Measurements from ENCODE around the gene DCAF11. TPM values are rescaled to one million over a fixed set of nuclear protein-coding genes. Genes with fewer than 3 reads are reported as not detected.

Gene DCAF11
- total RNA-seq, 1 donor from 2014 or later: 84.3 TPM

GRCh38 chr14:24141097-24141880 is 26.7 kb downstream of the DCAF11 start, which contains the start of gene EMC9:
Gene EMC9, minus strand, starts transcription at chr14:24141591. Its CDS starts 287 bp downstream, at chr14:24141304.
- POLR2A ChIA-PET: interaction anchor here (0.7 to 9.4 kb wide), 24 partner anchors 9 to 149 kb away, joined by 3 to 239 read pairs (median 6); partner anchors contain the start of genes CHMP4A, DCAF11, IPO4 and IRF9

GRCh38 chr14:24143511-24143910 is 28.9 kb downstream of the DCAF11 start:
- Mint-ChIP-seq H3K36me3 (ENCODE audit: low read depth) (peaks cover 62% of the 10 kb centered on the region), H3K4me3 (no peak overlapping the region), H3K27ac (no peak overlapping the region), H3K9me3 (no peaks in the 10 kb centered on the region), H3K27me3 (no peaks in the 10 kb centered on the region), H3K4me1 (peaks cover 75% of the 10 kb centered on the region)
- no peak for TF ChIP-seq CTCF (IDR thresholded peaks at IDR 0.05)
- POLR2A ChIA-PET: interaction anchor here (0.8 to 2.2 kb wide), 4 partner anchors 18 to 53 kb away, joined by 4 to 8 read pairs (median 4); partner anchors contain the start of genes DCAF11, IRF9 and NRL
- DNase-seq (no peak), ATAC-seq (ENCODE audit: low read depth) (no peak)
- CTCF ChIA-PET: interaction anchor here (1.0 to 1.4 kb wide), 2 partner anchors 18 to 70 kb away, joined by 3 read pairs; partner anchors contain the start of genes CHMP4A and IRF9
- intact Hi-C loops (cut with micrococcal nuclease): no loop called here

More at GRCh38 chr14:24141097-24141880, 26.7 kb downstream of the DCAF11 start, which contains the start of gene EMC9:
- ATAC-seq (ENCODE audit: low read depth) (peak; percentile 90), DNase-seq (peak; percentile 92)
- TF ChIP-seq CTCF (IDR thresholded peaks at IDR 0.05): no peak
- Mint-ChIP-seq H3K27ac (peak within 1 kb of the TSS; percentile 87), H3K4me3 (peak within 1 kb of the TSS; percentile 83), H3K27me3 (no peaks in the 10 kb centered on the region), H3K36me3 (ENCODE audit: low read depth) (peaks cover 74% of the 10 kb centered on the region), H3K4me1 (peaks cover 78% of the 10 kb centered on the region), H3K9me3 (no peaks in the 10 kb centered on the region)
- intact Hi-C loops (cut with micrococcal nuclease): loop anchor here (1.0 kb wide), 7 partner anchors 20 to 158 kb away; partner anchors contain the start of genes CHMP4A, DCAF11, DHRS1 and IPO4
- CTCF ChIA-PET: interaction anchor here (1.0 to 3.1 kb wide), 3 partner anchors 19 to 32 kb away, joined by 10 to 13 read pairs (median 12); partner anchors contain the start of genes DCAF11, IRF9 and NRL

- Mint-ChIP-seq H3K4me1 (peaks cover 74% of the 10 kb centered on the region), H3K4me3 (no peak overlapping the region), H3K9me3 (no peaks in the 10 kb centered on the region), H3K36me3 (ENCODE audit: low read depth) (peaks cover 62% of the 10 kb centered on the region), H3K27me3 (no peaks in the 10 kb centered on the region), H3K27ac (no peak overlapping the region)
- intact Hi-C loops (cut with micrococcal nuclease): no loop called here
- POLR2A ChIA-PET: interaction anchor here (0.5 to 2.2 kb wide), 4 partner anchors 17 to 97 kb away, joined by 3 to 9 read pairs (median 6); partner anchors contain the start of gene IRF9
- DNase-seq (no peak), ATAC-seq (ENCODE audit: low read depth) (no peak)
- no peak for TF ChIP-seq CTCF (IDR thresholded peaks at IDR 0.05)
- CTCF ChIA-PET: interaction anchor here (1.4 kb wide), 1 partner anchor 69 kb away, joined by 3 read pairs; the partner anchor contains the start of gene CHMP4A
Measured at GRCh38 chr14:24144451-24144850, 29.9 kb downstream of the DCAF11 start.

GRCh38 chr14:24145219-24145618 is 30.6 kb downstream of the DCAF11 start:
- H3K9me3 Mint-ChIP-seq: no peaks in the 10 kb centered on the region
- ATAC-seq (ENCODE audit: low read depth): no peak
- H3K27me3 Mint-ChIP-seq: no peaks in the 10 kb centered on the region
- TF ChIP-seq CTCF (IDR thresholded peaks at IDR 0.05): no peak
- CTCF ChIA-PET: interaction anchor here (0.8 to 4.2 kb wide), 4 partner anchors 9 to 163 kb away, joined by 3 to 45 read pairs (median 20); partner anchors contain the start of genes IRF9 and PSME1
- POLR2A ChIA-PET: interaction anchor here (0.9 to 4.6 kb wide), 13 partner anchors 8 to 285 kb away, joined by 3 to 94 read pairs (median 21); partner anchors contain the start of genes CBLN3, CHMP4A, DCAF11 and IRF9
- H3K36me3 Mint-ChIP-seq (ENCODE audit: low read depth): peaks cover 63% of the 10 kb centered on the region
- intact Hi-C loops (cut with micrococcal nuclease): no loop called here
- peak overlapping the region; percentile 94 for H3K27ac Mint-ChIP-seq
- DNase-seq: no peak
- H3K4me3 Mint-ChIP-seq: peak overlapping the region; percentile 97
- peaks cover 67% of the 10 kb centered on the region for H3K4me1 Mint-ChIP-seq
